HG03558 (cell line): ENCODE measurements around the gene SLA2.
"Not testable (repeated sequence)": the region's sequence is repeated elsewhere in the genome, so short reads cannot be mapped to it uniquely, and the experiment has no call there.

Experiments
- ATAC-seq: cut with Tn5 transposase; IDR thresholded peaks from one replicate; pipeline ENCODE4 v1.9.1; 2021; ENCODE audit warnings: moderate number of reproducible peaks; ENCODE audit not compliant: unreplicated experiment; ENCODE audit errors: extremely low read depth

The SLA2 gene

GRCh38 chr20:36646678-36647077 is 682 bp upstream of the SLA2 start:
- ATAC-seq = no peak

GRCh38 chr20:36645353-36645752 is 643 bp downstream of the SLA2 start:
- ATAC-seq = no peak

GRCh38 chr20:36644706-36645095 is 1.3 kb downstream of the SLA2 start:
- no peak for ATAC-seq

GRCh38 chr20:36644032-36644705 is 1.8 kb downstream of the SLA2 start:
- no peak for ATAC-seq

- no peak for ATAC-seq
These were observed 3.9 kb downstream of the SLA2 start for GRCh38 chr20:36642136-36642535.

- no peak for ATAC-seq
These were observed 4.5 kb downstream of the SLA2 start for GRCh38 chr20:36641506-36641843.

GRCh38 chr20:36638876-36639400 is 7.1 kb downstream of the SLA2 start:
- not testable (repeated sequence) for ATAC-seq

GRCh38 chr20:36634342-36634741 is 11.7 kb downstream of the SLA2 start:
- no peak for ATAC-seq

GRCh38 chr20:36633285-36633772 is 12.7 kb downstream of the SLA2 start:
- ATAC-seq = no peak

GRCh38 chr20:36632487-36633284 is 13.3 kb downstream of the SLA2 start:
- ATAC-seq = no peak

GRCh38 chr20:36632147-36632486 is 13.9 kb downstream of the SLA2 start:
- no peak for ATAC-seq

GRCh38 chr20:36631646-36632045 is 14.3 kb downstream of the SLA2 start:
- ATAC-seq = no peak

- no peak for ATAC-seq
These were observed 16.0 kb downstream of the SLA2 start for GRCh38 chr20:36629719-36630681.

- no peak for ATAC-seq
These were observed 17.9 kb downstream of the SLA2 start for GRCh38 chr20:36628076-36628475.

GRCh38 chr20:36624944-36625324 is 21.1 kb downstream of the SLA2 start:
- ATAC-seq = no peak

GRCh38 chr20:36624068-36624943 is 21.7 kb downstream of the SLA2 start:
- no peak for ATAC-seq

- ATAC-seq = no peak
These were observed 22.6 kb downstream of the SLA2 start for GRCh38 chr20:36623444-36623843.

- ATAC-seq = no peak
These were observed 25.1 kb downstream of the SLA2 start for GRCh38 chr20:36620917-36621316.

- ATAC-seq = no peak
These were observed 31.0 kb downstream of the SLA2 start for GRCh38 chr20:36614781-36615557.
